Stimulated activated naive CD4-positive, alpha-beta T cell (primary cell): ENCODE measurements around the gene MMP15.
A peak's percentile ranks its signal among the peaks of the same experiment; 100 is the strongest.
"Not testable (repeated sequence)": the region's sequence is repeated elsewhere in the genome, so short reads cannot be mapped to it uniquely, and the experiment has no call there.

Experiments
- DNase-seq, 6 experiments: peaks; one replicate each; lab custom pipeline; 2025; lab: John Stamatoyannopoulos, UW

MMP15 gene

GRCh38 chr16:57996406-57997175 lies 29.0 kb upstream of the MMP15 start:
- DNase-seq, result no peak

GRCh38 chr16:57997176-57997527 lies 28.4 kb upstream of the MMP15 start:
- no peak for DNase-seq

GRCh38 chr16:57997528-57998265 lies 27.9 kb upstream of the MMP15 start:
- DNase-seq, result no peak

- DNase-seq, result peak in 5 of 6 experiments; percentile 8 to 48 (median 24)
Measured at GRCh38 chr16:57998486-57998885, 27.1 kb upstream of the MMP15 start.

GRCh38 chr16:57998992-57999365 lies 26.6 kb upstream of the MMP15 start:
- no peak for DNase-seq

- peak in 4 of 6 experiments; percentile 43 to 71 (median 52) for DNase-seq
Measured at GRCh38 chr16:57999366-57999970, 26.1 kb upstream of the MMP15 start.

GRCh38 chr16:57999971-58000705 lies 25.4 kb upstream of the MMP15 start, which contains the start of gene ZNF319:
ZNF319 (minus strand) TSS chr16:58000672; CDS start chr16:57998265, 2,407 bp downstream.
- DNase-seq, result peak in 3 of 6 experiments; percentile 21 to 69 (median 38)

GRCh38 chr16:58000706-58001676 lies 24.6 kb upstream of the MMP15 start, which contains the start of gene USB1:
USB1 (plus strand) TSS chr16:58001407; CDS start chr16:58001484, 77 bp downstream.
- peak; percentile 66 to 89 (median 80) for DNase-seq

- no peak for DNase-seq
Measured at GRCh38 chr16:58001781-58002415, 23.7 kb upstream of the MMP15 start.

- no peak for DNase-seq
Measured at GRCh38 chr16:58002416-58002800, 23.1 kb upstream of the MMP15 start.

GRCh38 chr16:58002936-58003335 lies 22.6 kb upstream of the MMP15 start:
- DNase-seq, result no peak

- DNase-seq, result not testable (repeated sequence)
Measured at GRCh38 chr16:58004736-58005135, 20.8 kb upstream of the MMP15 start.

- no peak for DNase-seq
Measured at GRCh38 chr16:58009856-58010416, 15.6 kb upstream of the MMP15 start.

- DNase-seq, result no peak
Measured at GRCh38 chr16:58010886-58011285, 14.7 kb upstream of the MMP15 start.

- DNase-seq, result no peak
Measured at GRCh38 chr16:58011652-58012051, 13.9 kb upstream of the MMP15 start.

- no peak for DNase-seq
Measured at GRCh38 chr16:58012481-58012880, 13.1 kb upstream of the MMP15 start.

- no peak for DNase-seq
Measured at GRCh38 chr16:58013201-58013956, 12.2 kb upstream of the MMP15 start.

- no peak for DNase-seq
Measured at GRCh38 chr16:58016840-58017446, 8.6 kb upstream of the MMP15 start.

- DNase-seq, result no peak
Measured at GRCh38 chr16:58018803-58019202, 6.8 kb upstream of the MMP15 start.
